A673 (cell line): ENCODE results near the gene CYP4F3. TPM values are rescaled to one million over a fixed set of nuclear protein-coding genes. Genes with fewer than 3 reads are reported as not detected.
"Not testable (repeated sequence)": the region's sequence is repeated elsewhere in the genome, so short reads cannot be mapped to it uniquely, and the experiment has no call there.

Experiments used
- BruUV-seq: library from RNA; stranded (reverse); fragments of 400-500 nt; replicated peaks from 2 replicates; lab custom pipeline; 2021; lab: Mats Ljungman, UMichigan
- CTCF ChIA-PET: fragments of 300-600 bp; sonication (Branson Sonifier 250); formaldehyde crosslinking; loops from one replicate; lab custom pipeline; 2022; ENCODE audit warnings: antibody characterized with exemption; lab: Charles Lee
- POLR2A ChIA-PET: fragments of 300-600 bp; sonication (Branson Sonifier 250); formaldehyde crosslinking; loops from one replicate; lab custom pipeline; 2022; ENCODE audit warnings: antibody characterized with exemption; ENCODE audit not compliant: low non-redundant PET; lab: Charles Lee
- DNase-seq: peaks from one replicate; pipeline ENCODE4 v3.0.0-alpha.2; 2015; ENCODE audit warnings: low spot score
- H3K27ac ChIP-seq: fragments of 200-600 bp; sonication (generic); 2 replicates; pipeline ENCODE4 v1.5.1; 2016; ENCODE audit warnings: mixed run types, low read depth, mild to moderate bottlenecking, mixed read lengths, antibody characterized with exemption, low read length; ENCODE audit not compliant: poor library complexity, severe bottlenecking
- H3K27me3 ChIP-seq: fragments of 200-600 bp; sonication (generic); replicated peaks from 2 replicates; pipeline ENCODE4 v1.6.1; 2017; ENCODE audit warnings: mixed run types, low read depth, mild to moderate bottlenecking, mixed read lengths, antibody characterized with exemption, low read length; ENCODE audit not compliant: insufficient read depth, poor library complexity
- H3K36me3 ChIP-seq: fragments of 200-600 bp; sonication (generic); 2 replicates; pipeline ENCODE4 v1.6.1; 2016; ENCODE audit warnings: mixed run types, mild to moderate bottlenecking, mixed read lengths, antibody characterized with exemption, low read length; ENCODE audit not compliant: insufficient read depth, poor library complexity, severe bottlenecking
- H3K4me1 ChIP-seq: fragments of 200-600 bp; sonication (generic); 2 replicates; pipeline ENCODE4 v1.6.1; 2017; ENCODE audit warnings: mixed run types, mild to moderate bottlenecking, mixed read lengths, antibody characterized with exemption, low read length; ENCODE audit not compliant: insufficient read depth, poor library complexity, severe bottlenecking
- H3K4me3 ChIP-seq: fragments of 200-600 bp; sonication (generic); 2 replicates; pipeline ENCODE4 v1.5.1; 2016; ENCODE audit warnings: low read depth, mixed run types, mild to moderate bottlenecking, mixed read lengths, low read length; ENCODE audit not compliant: poor library complexity, severe bottlenecking
- H3K9me3 ChIP-seq: fragments of 200-600 bp; sonication (generic); 2 replicates; pipeline ENCODE4 v1.6.1; 2016; ENCODE audit warnings: mixed run types, low read depth, mild to moderate bottlenecking, mixed read lengths, antibody characterized with exemption, low read length; ENCODE audit not compliant: poor library complexity, severe bottlenecking
- EZH2 ChIP-seq: fragments of 200-600 bp; sonication (generic); IDR thresholded peaks from 2 replicates; pipeline ENCODE4 v1.6.1; 2017; ENCODE audit warnings: borderline replicate concordance, low read depth, mild to moderate bottlenecking, mixed read lengths, antibody characterized with exemption, low read length; ENCODE audit not compliant: poor library complexity, severe bottlenecking
- intact Hi-C: fragments of 100-400 bp; cut with micrococcal nuclease; formaldehyde crosslinking; loops from one replicate; pipeline ENCODE4 v1.10.0; 2022; ENCODE audit not compliant: unreplicated experiment
- total RNA-seq: library from RNA; stranded (reverse); gene quantifications from 2 replicates; pipeline ENCODE4 v1.2.3, GENCODE V29; 2021
- TF ChIP-seq, protein P1 (sequence below): fragments of 300-800, 200-600 bp; sonication (generic); conservative IDR thresholded peaks from 2 replicates; pipeline ENCODE4 v1.5.1; 2017; ENCODE audit warnings: low read depth, mild to moderate bottlenecking, antibody characterized with exemption, low read length, moderate library complexity, mixed read lengths

CYP4F3 gene
- total RNA-seq, 1 experiment from 2014 or later: not detected

DNA sequence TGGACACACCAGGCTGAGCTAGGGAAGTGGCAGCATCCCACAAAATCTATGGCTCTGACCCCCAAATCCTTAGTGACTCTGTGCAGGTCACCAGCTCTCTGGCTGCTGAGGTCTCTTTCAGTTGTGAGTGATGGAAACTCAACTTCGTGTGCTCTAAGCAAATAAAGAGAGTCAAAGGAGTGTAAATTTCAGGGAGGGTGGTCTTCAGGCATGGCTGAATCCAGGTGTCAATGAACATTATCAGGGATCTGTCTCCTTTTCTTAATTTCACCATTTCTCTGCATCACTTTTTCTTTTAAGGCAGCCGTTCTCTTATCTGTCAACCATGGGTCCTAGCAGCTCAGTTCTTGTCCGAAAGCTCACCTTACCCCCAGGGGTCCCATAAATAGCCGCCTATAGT, 38.4 kb downstream of the CYP4F3 start:
- BruUV-seq: no TSS peak
- H3K27me3 ChIP-seq: no peaks in the 10 kb centered on the region
- ChIA-PET POLR2A (no interaction called here), CTCF (no interaction called here)
- no peaks in the 10 kb centered on the region for H3K36me3 ChIP-seq
- DNase-seq: no peak
- no peak overlapping the region for H3K4me3 ChIP-seq
- intact Hi-C loops: no loop called here
- H3K4me1 ChIP-seq: no peaks in the 10 kb centered on the region
- H3K9me3 ChIP-seq: no peaks in the 10 kb centered on the region
- H3K27ac ChIP-seq: no peak overlapping the region
- TF ChIP-seq, protein P1, sequence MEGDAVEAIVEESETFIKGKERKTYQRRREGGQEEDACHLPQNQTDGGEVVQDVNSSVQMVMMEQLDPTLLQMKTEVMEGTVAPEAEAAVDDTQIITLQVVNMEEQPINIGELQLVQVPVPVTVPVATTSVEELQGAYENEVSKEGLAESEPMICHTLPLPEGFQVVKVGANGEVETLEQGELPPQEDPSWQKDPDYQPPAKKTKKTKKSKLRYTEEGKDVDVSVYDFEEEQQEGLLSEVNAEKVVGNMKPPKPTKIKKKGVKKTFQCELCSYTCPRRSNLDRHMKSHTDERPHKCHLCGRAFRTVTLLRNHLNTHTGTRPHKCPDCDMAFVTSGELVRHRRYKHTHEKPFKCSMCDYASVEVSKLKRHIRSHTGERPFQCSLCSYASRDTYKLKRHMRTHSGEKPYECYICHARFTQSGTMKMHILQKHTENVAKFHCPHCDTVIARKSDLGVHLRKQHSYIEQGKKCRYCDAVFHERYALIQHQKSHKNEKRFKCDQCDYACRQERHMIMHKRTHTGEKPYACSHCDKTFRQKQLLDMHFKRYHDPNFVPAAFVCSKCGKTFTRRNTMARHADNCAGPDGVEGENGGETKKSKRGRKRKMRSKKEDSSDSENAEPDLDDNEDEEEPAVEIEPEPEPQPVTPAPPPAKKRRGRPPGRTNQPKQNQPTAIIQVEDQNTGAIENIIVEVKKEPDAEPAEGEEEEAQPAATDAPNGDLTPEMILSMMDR: no peak
- no peak for TF ChIP-seq EZH2

DNA sequence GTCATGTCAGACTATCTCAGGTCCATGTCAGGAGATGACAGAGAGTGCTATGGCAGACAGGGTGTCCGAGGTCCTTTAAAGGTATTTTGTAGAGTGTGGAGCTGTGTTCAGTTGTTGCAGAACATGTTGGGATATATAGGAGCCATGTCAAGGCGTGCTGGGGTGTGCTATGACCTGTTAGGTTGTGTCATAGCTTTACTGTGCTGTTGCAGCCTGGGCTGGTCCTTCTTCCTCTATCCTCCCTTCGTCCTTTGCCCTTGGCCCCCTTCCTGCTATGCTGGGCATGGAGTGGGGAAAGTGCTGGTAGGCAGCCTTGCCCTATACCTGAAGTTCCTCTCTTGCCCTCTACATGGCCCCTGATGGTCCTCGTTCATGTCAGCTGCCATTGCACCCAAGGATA, 39.2 kb downstream of the CYP4F3 start:
- BruUV-seq, CTCF ChIA-PET, H3K27me3 ChIP-seq, DNase-seq, H3K9me3 ChIP-seq, H3K4me3 ChIP-seq, H3K4me1 ChIP-seq, intact Hi-C loops, H3K27ac ChIP-seq, H3K36me3 ChIP-seq, POLR2A ChIA-PET: not testable (repeated sequence)

DNA sequence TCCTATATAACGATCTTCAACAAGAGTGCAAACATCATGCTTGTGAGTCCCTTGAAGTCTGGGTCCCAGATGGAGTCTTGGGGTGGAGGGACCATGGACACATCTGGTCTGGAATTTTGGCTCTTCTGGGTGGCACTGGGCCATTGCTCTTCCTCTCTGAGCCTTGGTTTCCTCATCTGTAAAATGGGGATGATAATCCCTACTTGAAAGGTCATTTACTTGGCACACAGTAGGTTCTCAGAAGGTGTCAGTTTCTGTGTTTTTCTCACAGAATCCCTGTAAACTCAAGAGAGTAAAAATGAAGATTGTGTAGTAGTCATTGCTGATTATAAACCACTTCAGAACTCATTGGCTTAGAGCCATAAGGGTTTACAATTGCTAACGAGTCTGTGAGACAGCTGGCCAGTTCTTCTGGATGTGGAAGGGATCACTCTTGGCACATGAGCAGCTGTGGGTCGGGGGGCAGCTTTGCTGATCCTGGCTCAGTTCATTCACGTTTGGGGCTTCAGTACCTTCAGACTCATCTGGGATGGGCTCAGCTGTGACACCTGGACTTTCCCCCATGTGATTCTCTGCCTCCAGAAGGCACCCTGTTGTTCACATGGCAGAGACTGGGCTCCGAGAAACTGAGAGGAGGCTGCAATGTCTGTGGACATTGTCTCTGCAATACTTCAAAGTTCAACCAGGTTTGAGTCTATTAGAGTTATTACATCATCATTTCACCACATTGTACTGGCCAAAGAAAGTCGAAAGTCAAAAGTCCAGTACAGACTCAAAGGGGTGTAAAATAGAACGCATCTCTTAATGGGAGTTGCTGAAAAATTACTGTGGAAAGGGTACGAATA, 40.0 kb downstream of the CYP4F3 start:
- TF ChIP-seq, protein P1: no peak
- no peak for TF ChIP-seq EZH2
- no TSS peak for BruUV-seq
- ChIA-PET POLR2A (no interaction called here), CTCF (no interaction called here)
- no peaks in the 10 kb centered on the region for H3K9me3 ChIP-seq
- no peak overlapping the region for H3K4me3 ChIP-seq
- H3K36me3 ChIP-seq: no peaks in the 10 kb centered on the region
- no peaks in the 10 kb centered on the region for H3K4me1 ChIP-seq
- no peak overlapping the region for H3K27ac ChIP-seq
- DNase-seq: no peak
- no peaks in the 10 kb centered on the region for H3K27me3 ChIP-seq
- intact Hi-C loops: no loop called here

DNA sequence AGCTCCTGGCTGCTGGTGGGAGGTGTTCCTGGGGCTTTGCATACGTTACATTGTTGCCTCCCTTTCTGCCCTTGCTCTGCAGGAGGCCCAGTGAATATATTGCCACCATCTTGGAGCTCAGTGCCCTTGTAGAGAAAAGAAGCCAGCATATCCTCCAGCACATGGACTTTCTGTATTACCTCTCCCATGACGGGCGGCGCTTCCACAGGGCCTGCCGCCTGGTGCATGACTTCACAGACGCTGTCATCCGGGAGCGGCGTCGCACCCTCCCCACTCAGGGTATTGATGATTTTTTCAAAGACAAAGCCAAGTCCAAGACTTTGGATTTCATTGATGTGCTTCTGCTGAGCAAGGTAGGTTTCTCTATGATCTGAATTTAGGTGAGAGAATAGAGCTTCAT, 42.7 kb downstream of the CYP4F3 start:
- no peak for DNase-seq
- H3K27ac ChIP-seq: no peak overlapping the region
- intact Hi-C loops: no loop called here
- CTCF ChIA-PET: no interaction called here
- H3K9me3 ChIP-seq: no peaks in the 10 kb centered on the region
- POLR2A ChIA-PET: no interaction called here
- TF ChIP-seq EZH2: no peak
- TF ChIP-seq, protein P1: no peak
- no peak overlapping the region for H3K4me3 ChIP-seq
- H3K36me3 ChIP-seq: no peaks in the 10 kb centered on the region
- H3K27me3 ChIP-seq: no peaks in the 10 kb centered on the region
- BruUV-seq: no TSS peak
- no peaks in the 10 kb centered on the region for H3K4me1 ChIP-seq
